ENCODE measurements around the gene LARP4. TPM values are rescaled to one million over a fixed set of nuclear protein-coding genes. Genes with fewer than 3 reads are reported as not detected.
A peak's percentile ranks its signal among the peaks of the same experiment; 100 is the strongest.

LARP4 gene
- total and polyA plus RNA-seq, 2 of the 4 experiments (the other 2 are of a cell fraction), result 11.3 to 42.5 TPM

DNA sequence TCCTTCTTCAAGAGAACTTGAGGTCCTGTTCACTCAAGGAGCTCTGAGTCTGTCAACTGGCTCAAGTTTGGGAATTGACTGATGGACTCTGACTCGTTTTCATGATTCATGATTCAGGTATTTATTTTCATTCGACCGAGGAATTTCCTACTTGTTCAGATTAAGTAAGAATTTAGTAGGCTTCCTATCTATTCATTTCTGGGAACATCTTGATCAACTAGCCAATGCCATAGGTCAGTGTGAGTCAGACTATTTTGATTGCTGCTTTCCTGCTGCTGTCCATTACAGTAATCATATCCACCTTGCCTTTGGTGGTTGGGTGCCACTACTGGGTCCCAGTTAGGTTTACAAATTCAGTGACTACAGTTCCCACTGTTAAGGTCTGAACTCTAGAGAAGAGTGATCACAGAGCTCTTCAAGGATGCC lies 10.4 kb upstream of the LARP4 start:
- ChIA-PET POLR2A (ENCODE audit: unreplicated experiment) (no interaction called here), CTCF (interaction anchor here (0.5 to 0.6 kb wide), 2 partner anchors 11 to 642 kb away, joined by 3 to 4 read pairs; no protein-coding TSS in a partner anchor)
- Histone ChIP-seq H4K8ac (ENCODE audit: low read depth in 2 of 2, low read length in 2 of 2) (no peak overlapping the region), H2BK15ac (ENCODE audit: low read depth, low read length) (0 out of 3 replicates have a peak overlapping the region, but pooled peaks have one; percentile 12), H2BK5ac (ENCODE audit: low read depth, low read length, poor library complexity, severe bottlenecking) (no peak overlapping the region), H3K9me3 (ENCODE audit: control insufficient read depth, insufficient read depth, low read length) (no peaks in the 10 kb centered on the region), H2AK9ac (replicated peaks; ENCODE audit: low read depth, low read length, poor library complexity) (no peak overlapping the region), H4K5ac (ENCODE audit: low read depth, low read length) (no peak overlapping the region), H3K14ac (replicated peaks; ENCODE audit: low read depth, low read length) (no peak overlapping the region), H3K4me1 (ENCODE audit: control insufficient read depth, insufficient read depth, low read length) (peaks cover 9% of the 10 kb centered on the region), H2BK120ac (ENCODE audit: low read depth, low read length) (0 out of 2 replicates have a peak overlapping the region, but pooled peaks have one; percentile 16), H2BK20ac (ENCODE audit: low read depth, low read length) (no peak overlapping the region; the same call in 1 of the 2 replicates), H3K9me1 (ENCODE audit: insufficient read depth, low read length) (peaks cover 6% of the 10 kb centered on the region; the same call in 1 of the 2 replicates), H3K9ac (ENCODE audit: low read depth, low read length) (no peak overlapping the region), H2AFZ (replicated peaks; ENCODE audit: low read length, poor library complexity) (no peak overlapping the region), H3K27ac (ENCODE audit: insufficient read depth, low read length) (no peak overlapping the region), H4K91ac (ENCODE audit: insufficient read depth, low read depth, low read length) (no peak overlapping the region), H3K27me3 (ENCODE audit: control insufficient read depth, insufficient read depth, low read length) (no peaks in the 10 kb centered on the region), H3K4me3 (ENCODE audit: insufficient read depth, low read depth, low read length) (no peak overlapping the region), H3K56ac (ENCODE audit: extremely low read depth, insufficient read depth, low read length) (no peak overlapping the region), H3K79me1 (ENCODE audit: low read depth in 1 of 2, low read length in 2 of 2) (no peaks in the 10 kb centered on the region), H3K4me2 (ENCODE audit: low read depth, low read length) (no peak overlapping the region; the same call in 1 of the 2 replicates), H3K4ac (ENCODE audit: low read depth, low read length) (no peak overlapping the region), H3K18ac (ENCODE audit: low read depth, low read length) (0 out of 2 replicates have a peak overlapping the region, but pooled peaks have one; percentile 16), H3K23ac (ENCODE audit: low read depth, low read length) (no peak overlapping the region), H2AK5ac (ENCODE audit: low read depth, low read length) (0 out of 2 replicates have a peak overlapping the region, but pooled peaks have one; percentile 61), H4K20me1 (ENCODE audit: insufficient read depth, low read length) (no peaks in the 10 kb centered on the region), H3K36me3 (ENCODE audit: control insufficient read depth, insufficient read depth, low read length) (no peaks in the 10 kb centered on the region)
- no TSS peak for BruUV-seq (replicated peaks)
- TF ChIP-seq POLR2A (IDR thresholded peaks at IDR 0.05; ENCODE audit: low read depth, low read length), result no peak
- TF ChIP-seq, protein P1, sequence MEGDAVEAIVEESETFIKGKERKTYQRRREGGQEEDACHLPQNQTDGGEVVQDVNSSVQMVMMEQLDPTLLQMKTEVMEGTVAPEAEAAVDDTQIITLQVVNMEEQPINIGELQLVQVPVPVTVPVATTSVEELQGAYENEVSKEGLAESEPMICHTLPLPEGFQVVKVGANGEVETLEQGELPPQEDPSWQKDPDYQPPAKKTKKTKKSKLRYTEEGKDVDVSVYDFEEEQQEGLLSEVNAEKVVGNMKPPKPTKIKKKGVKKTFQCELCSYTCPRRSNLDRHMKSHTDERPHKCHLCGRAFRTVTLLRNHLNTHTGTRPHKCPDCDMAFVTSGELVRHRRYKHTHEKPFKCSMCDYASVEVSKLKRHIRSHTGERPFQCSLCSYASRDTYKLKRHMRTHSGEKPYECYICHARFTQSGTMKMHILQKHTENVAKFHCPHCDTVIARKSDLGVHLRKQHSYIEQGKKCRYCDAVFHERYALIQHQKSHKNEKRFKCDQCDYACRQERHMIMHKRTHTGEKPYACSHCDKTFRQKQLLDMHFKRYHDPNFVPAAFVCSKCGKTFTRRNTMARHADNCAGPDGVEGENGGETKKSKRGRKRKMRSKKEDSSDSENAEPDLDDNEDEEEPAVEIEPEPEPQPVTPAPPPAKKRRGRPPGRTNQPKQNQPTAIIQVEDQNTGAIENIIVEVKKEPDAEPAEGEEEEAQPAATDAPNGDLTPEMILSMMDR (conservative IDR thresholded peaks at IDR 0.05; ENCODE audit: low read depth, low read length), result no peak
- peak; percentile 54 for TF ChIP-seq CEBPB (IDR thresholded peaks at IDR 0.05; ENCODE audit: low read depth, low read length)
- TF ChIP-seq RCOR1 (IDR thresholded peaks at IDR 0.05; ENCODE audit: insufficient replicate concordance, low read length), result no peak
- TF ChIP-seq MAFK (IDR thresholded peaks at IDR 0.05; ENCODE audit: low read depth, low read length), result no peak
- no peak for TF ChIP-seq MXI1 (IDR thresholded peaks at IDR 0.05; ENCODE audit: borderline replicate concordance, low read depth, low read length)
- no peak for TF ChIP-seq NFE2L2 (IDR thresholded peaks at IDR 0.05; ENCODE audit: low read depth, low read length)
- no peak for TF ChIP-seq RAD21 (IDR thresholded peaks at IDR 0.05; ENCODE audit: low read length)
- TF ChIP-seq SMC3 (IDR thresholded peaks at IDR 0.05; ENCODE audit: low read depth, low read length), result no peak
- TF ChIP-seq BHLHE40 (IDR thresholded peaks at IDR 0.05; ENCODE audit: low read depth, low read length), result 0 out of 2 replicates have a peak, but pooled peaks have one; percentile 8
- no peak for TF ChIP-seq CHD1 (IDR thresholded peaks at IDR 0.05; ENCODE audit: low read depth, low read length)
- TF ChIP-seq, protein P2, sequence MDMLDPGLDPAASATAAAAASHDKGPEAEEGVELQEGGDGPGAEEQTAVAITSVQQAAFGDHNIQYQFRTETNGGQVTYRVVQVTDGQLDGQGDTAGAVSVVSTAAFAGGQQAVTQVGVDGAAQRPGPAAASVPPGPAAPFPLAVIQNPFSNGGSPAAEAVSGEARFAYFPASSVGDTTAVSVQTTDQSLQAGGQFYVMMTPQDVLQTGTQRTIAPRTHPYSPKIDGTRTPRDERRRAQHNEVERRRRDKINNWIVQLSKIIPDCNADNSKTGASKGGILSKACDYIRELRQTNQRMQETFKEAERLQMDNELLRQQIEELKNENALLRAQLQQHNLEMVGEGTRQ (IDR thresholded peaks at IDR 0.05; ENCODE audit: low read depth, low read length), result no peak
- no peak for TF ChIP-seq RFX5 (IDR thresholded peaks at IDR 0.05; ENCODE audit: low read depth, low read length)
- no peak for TF ChIP-seq MAZ (IDR thresholded peaks at IDR 0.05; ENCODE audit: borderline replicate concordance, low read depth, low read length)
- TF ChIP-seq FOS (IDR thresholded peaks at IDR 0.05; ENCODE audit: low read depth, low read length), result peak; percentile 71; the same call in 1 of the 2 replicates
- TF ChIP-seq, protein P3, sequence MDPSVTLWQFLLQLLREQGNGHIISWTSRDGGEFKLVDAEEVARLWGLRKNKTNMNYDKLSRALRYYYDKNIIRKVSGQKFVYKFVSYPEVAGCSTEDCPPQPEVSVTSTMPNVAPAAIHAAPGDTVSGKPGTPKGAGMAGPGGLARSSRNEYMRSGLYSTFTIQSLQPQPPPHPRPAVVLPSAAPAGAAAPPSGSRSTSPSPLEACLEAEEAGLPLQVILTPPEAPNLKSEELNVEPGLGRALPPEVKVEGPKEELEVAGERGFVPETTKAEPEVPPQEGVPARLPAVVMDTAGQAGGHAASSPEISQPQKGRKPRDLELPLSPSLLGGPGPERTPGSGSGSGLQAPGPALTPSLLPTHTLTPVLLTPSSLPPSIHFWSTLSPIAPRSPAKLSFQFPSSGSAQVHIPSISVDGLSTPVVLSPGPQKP (IDR thresholded peaks at IDR 0.05; ENCODE audit: borderline replicate concordance, low read depth, low read length), result no peak
- DNase-seq (peak; percentile 95), ATAC-seq (ENCODE audit: low read depth) (peak; percentile 85)
- in situ Hi-C loops (cut with MboI; ENCODE audit: low sequenced_read_pairs), result no loop called here
- WGBS, 2 experiments (ENCODE audit: extremely low coverage in 2 of 2, insufficient read length in 1 of 2), result no CpG with 5 or more reads among the region's 3 CpGs
- dilution Hi-C loops (cut with HindIII; ENCODE audit: low sequenced_read_pairs, unreplicated experiment), result no loop called here
- intact Hi-C loops (cut with micrococcal nuclease), result no loop called here

All from IMR-90 (cell line).